Cardiac muscle cell (in vitro differentiated cells and primary cell): ENCODE data around the gene ALOX15. TPM values are rescaled to one million over a fixed set of nuclear protein-coding genes. Genes with fewer than 3 reads are reported as not detected.
"Not testable (repeated sequence)": the region's sequence is repeated elsewhere in the genome, so short reads cannot be mapped to it uniquely, and the experiment has no call there.

ENCODE experiments used
- DNase-seq, 2 donors: peaks; one replicate each; pipeline versions ENCODE4 v3.0.0 to v3.0.0-alpha.2; 2010 to 2017; ENCODE audit warnings: low read depth in 1 of 2, low spot score in 1 of 2
- H3K27ac ChIP-seq: fragments of 200-600 bp; sonication (generic); 2 replicates; pipeline ENCODE4 v1.5.1; 2016
- H3K27me3 ChIP-seq: fragments of 200-600 bp; sonication (generic); 2 replicates; pipeline ENCODE4 v1.6.0; 2016; ENCODE audit warnings: control low read depth
- H3K36me3 ChIP-seq: fragments of 200-600 bp; sonication (generic); 2 replicates; pipeline ENCODE4 v1.5.1; 2016; ENCODE audit warnings: control low read depth
- H3K4me1 ChIP-seq: fragments of 200-600 bp; sonication (generic); 2 replicates; pipeline ENCODE4 v1.8.1; 2017; ENCODE audit warnings: low read depth, mild to moderate bottlenecking, mixed run types
- H3K4me3 ChIP-seq: fragments of 200-600 bp; sonication (generic); 2 replicates; pipeline ENCODE4 v1.5.1; 2016; ENCODE audit warnings: mild to moderate bottlenecking
- H3K9me3 ChIP-seq: fragments of 200-600 bp; sonication (generic); 2 replicates; pipeline ENCODE4 v1.5.1; 2017; ENCODE audit warnings: low read depth, mild to moderate bottlenecking, control low read depth
- CTCF ChIP-seq: IDR thresholded peaks from 2 replicates; pipeline ENCODE4 v1.5.1; 2012; ENCODE audit warnings: low read depth, mild to moderate bottlenecking, low read length
- polyA plus RNA-seq: library from polyadenylated mRNA; unstranded; fragments of >200 nt; fragmentation: Nextera tagmentation; extraction: Ambion mirVana; gene quantifications from 2 replicates; pipeline ENCODE4 v1.2.1, GENCODE V29; 2016
- total RNA-seq: library from RNA; depleted of rRNA; stranded (reverse); fragments of >200 nt; gene quantifications from 2 replicates; pipeline ENCODE4 v1.2.3, GENCODE V29; 2016

ALOX15 gene
- 0.71 and 1.1 TPM in 2 replicates for total RNA-seq
- polyA plus RNA-seq = 1.5 TPM in 1 of 2 replicates, not detected in the other

DNA sequence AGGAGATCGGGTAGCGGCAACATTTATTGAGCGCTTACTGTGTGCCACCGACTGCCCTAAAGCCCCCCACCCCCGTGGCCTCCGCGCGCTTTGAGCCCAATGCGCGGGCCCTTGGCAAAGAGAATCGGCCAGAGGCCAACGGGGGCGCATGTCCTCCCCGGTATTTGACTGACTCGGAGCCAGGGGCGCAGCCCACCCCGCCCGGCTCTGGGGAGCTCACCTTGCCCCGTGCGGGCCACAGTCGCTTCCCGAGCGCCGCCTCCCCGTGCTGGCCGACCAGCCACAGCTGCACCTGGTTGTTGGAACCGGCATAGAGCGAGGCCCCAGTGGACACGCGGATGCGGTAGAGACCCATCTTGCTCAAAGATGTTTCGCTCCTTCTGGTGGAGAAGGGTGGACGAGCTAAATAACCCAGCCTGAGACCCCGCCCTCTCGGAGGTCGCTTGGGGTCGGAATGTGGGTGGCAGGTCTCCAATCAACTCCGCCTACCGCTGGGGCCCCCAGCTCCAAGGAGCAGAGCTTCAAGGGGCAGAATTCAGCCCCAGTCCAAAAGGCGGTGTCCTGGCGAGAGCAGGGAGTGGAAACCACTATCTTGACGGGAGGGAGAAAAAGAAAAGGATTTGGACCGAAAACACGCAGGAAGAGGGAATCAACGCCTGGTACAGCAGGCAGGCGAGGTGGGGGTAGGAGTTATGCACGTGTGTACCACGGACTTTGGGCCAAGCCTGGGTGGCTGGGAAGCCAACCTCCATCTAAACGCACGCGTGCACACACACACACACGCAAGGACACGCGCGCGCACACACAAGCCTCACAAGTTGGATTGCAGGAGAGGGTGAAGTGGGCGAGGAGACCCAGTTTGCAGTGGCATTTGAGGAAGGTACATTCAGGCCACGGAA, at the start of gene ALOX15:
Gene ALOX15, minus strand, starts transcription at position 382 of the 899 bp plus-strand sequence. Its CDS starts 27 bp downstream, at position 355.
- Histone ChIP-seq H3K9me3 (no peaks in the 10 kb centered on the region), H3K27me3 (peaks cover 86% of the 10 kb centered on the region), H3K4me3 (no peak within 1 kb of the TSS), H3K4me1 (peaks cover 4% of the 10 kb centered on the region), H3K27ac (no peak within 1 kb of the TSS), H3K36me3 (no peaks in the 10 kb centered on the region)
- DNase-seq = no peak
- no peak for TF ChIP-seq CTCF

- Histone ChIP-seq H3K9me3 (no peaks in the 10 kb centered on the region), H3K27me3 (no peaks in the 10 kb centered on the region), H3K4me1 (no peaks in the 10 kb centered on the region), H3K36me3 (no peaks in the 10 kb centered on the region), H3K27ac (no peak overlapping the region), H3K4me3 (no peak overlapping the region)
- no peak for TF ChIP-seq CTCF
- no peak for DNase-seq
Observed at GRCh38 chr17:4690745-4691144, 49.3 kb upstream of the ALOX15 start.

DNA sequence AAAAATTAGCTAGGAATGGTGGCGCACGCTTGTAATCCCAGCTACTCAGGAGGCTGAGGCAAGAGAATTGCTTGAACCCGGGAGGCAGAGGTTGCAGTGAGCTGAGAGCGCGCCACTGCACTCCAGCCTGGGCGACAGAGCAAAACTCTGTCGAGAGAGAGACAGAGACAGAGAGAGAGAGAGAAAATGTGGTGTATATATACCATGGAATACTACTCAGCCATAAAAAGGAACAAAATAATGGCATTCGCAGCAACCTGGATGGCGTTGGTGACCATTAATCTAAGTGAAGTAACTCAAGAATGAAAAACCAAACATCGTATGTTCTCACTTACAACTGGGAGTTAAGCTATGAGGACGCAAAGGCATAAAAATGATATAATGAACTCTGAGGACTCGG, 48.4 kb upstream of the ALOX15 start:
- H3K4me3 ChIP-seq, H3K27me3 ChIP-seq, H3K9me3 ChIP-seq, H3K27ac ChIP-seq, H3K36me3 ChIP-seq, H3K4me1 ChIP-seq, DNase-seq: not testable (repeated sequence)

- H3K9me3 ChIP-seq, H3K36me3 ChIP-seq, H3K27ac ChIP-seq, H3K27me3 ChIP-seq, H3K4me3 ChIP-seq: not testable (repeated sequence)
- H3K4me1 ChIP-seq = peaks cover 15% of the 10 kb centered on the region
- DNase-seq = peak in 1 of 2 donors; percentile 59
Observed at GRCh38 chr17:4683739-4684138, 42.3 kb upstream of the ALOX15 start.

GRCh38 chr17:4679658-4680057, 38.2 kb upstream of the ALOX15 start:
- TF ChIP-seq CTCF = no peak
- H3K27me3 ChIP-seq = no peaks in the 10 kb centered on the region
- no peak overlapping the region for H3K4me3 ChIP-seq
- no peaks in the 10 kb centered on the region for H3K9me3 ChIP-seq
- peaks cover 17% of the 10 kb centered on the region for H3K36me3 ChIP-seq
- peak overlapping the region; percentile 82 for H3K27ac ChIP-seq
- DNase-seq = peak in 1 of 2 donors; percentile 46
- H3K4me1 ChIP-seq = peaks cover 37% of the 10 kb centered on the region

- peaks cover 27% of the 10 kb centered on the region for H3K36me3 ChIP-seq
- peak; percentile 66 to 90 for DNase-seq
- no peaks in the 10 kb centered on the region for H3K9me3 ChIP-seq
- TF ChIP-seq CTCF = no peak
- H3K27ac ChIP-seq = peak overlapping the region; percentile 82
- H3K27me3 ChIP-seq = no peaks in the 10 kb centered on the region
- peaks cover 37% of the 10 kb centered on the region for H3K4me1 ChIP-seq
- no peak overlapping the region for H3K4me3 ChIP-seq
Observed at GRCh38 chr17:4678448-4679026, 37.1 kb upstream of the ALOX15 start.
